Activated T-helper 9 cell treated with anti-CD3 and anti-CD28 coated beads, Interleukin-2, amount 50 U/mL, for 16 hours (primary cell): Measurements from ENCODE around the gene METRNL.
"Not testable (repeated sequence)": the region's sequence is repeated elsewhere in the genome, so short reads cannot be mapped to it uniquely, and the experiment has no call there.

Source experiments
- DNase-seq: peaks from one replicate; pipeline ENCODE4 v3.0.0-alpha.2; 2020; ENCODE audit warnings: low read depth

METRNL gene

DNA sequence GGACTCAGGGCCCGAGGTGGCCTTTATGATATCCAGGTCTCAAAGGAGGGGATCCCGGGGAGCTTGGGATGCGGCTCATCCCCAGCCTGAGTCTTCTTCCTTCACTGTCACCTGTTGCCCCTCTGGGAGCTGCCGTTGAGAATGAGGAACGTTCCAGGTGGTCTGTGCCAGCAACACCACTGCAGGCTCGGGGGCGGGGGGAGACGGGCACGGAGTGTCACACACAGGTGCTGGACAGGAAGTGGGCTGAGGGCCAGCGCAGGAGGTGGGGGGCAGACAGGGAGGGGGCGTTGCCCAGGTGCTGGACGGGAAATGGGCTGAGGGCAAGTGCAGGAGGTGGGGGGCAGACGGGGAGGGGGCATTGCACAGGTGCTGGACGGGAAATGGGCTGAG, 28.2 kb downstream of the METRNL start:
- no peak for DNase-seq

- no peak for DNase-seq
Measured at GRCh38 chr17:83108709-83109108, 29.3 kb downstream of the METRNL start.

DNA sequence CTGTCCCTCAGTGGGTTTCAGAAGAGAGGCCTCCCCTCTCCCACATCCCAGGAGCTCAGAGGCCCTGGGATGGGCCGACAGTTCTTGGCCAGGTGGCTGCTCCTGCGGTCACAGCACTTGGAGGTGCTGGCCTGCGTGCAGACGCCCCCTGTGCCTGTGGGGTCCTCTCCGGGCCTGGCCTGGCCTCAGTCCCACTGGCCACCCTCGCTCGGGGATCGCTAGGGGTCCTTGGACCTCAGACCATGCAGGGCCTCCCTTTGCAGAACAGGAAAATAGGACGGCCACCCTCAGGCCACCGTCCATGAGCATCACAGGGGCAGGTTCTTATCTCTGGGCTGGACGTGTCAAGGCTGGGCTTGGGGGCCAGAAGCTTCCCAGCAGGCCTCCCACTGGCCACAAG, 30.0 kb downstream of the METRNL start:
- DNase-seq: no peak

GRCh38 chr17:83109793-83110645, 30.6 kb downstream of the METRNL start:
- DNase-seq: no peak

DNA sequence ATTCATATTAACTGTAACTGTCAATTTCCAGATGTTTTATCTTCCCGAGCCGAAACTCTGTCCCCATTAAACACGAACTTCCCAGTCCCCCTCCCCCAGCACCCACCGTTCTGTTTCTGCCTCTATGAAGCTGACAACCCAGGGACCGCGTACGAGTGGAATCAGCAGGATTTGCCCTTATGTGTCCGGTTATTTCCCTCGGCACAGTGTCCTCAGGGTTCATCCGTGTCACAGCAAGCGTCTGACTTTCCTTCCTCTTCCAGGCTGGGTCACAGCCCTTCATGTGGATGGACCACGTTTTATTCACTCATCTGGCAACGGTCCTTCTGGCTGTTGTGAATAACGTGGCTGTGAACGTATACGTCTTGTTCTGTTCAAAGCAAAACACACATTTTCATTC, 31.3 kb downstream of the METRNL start:
- DNase-seq: no peak

DNA sequence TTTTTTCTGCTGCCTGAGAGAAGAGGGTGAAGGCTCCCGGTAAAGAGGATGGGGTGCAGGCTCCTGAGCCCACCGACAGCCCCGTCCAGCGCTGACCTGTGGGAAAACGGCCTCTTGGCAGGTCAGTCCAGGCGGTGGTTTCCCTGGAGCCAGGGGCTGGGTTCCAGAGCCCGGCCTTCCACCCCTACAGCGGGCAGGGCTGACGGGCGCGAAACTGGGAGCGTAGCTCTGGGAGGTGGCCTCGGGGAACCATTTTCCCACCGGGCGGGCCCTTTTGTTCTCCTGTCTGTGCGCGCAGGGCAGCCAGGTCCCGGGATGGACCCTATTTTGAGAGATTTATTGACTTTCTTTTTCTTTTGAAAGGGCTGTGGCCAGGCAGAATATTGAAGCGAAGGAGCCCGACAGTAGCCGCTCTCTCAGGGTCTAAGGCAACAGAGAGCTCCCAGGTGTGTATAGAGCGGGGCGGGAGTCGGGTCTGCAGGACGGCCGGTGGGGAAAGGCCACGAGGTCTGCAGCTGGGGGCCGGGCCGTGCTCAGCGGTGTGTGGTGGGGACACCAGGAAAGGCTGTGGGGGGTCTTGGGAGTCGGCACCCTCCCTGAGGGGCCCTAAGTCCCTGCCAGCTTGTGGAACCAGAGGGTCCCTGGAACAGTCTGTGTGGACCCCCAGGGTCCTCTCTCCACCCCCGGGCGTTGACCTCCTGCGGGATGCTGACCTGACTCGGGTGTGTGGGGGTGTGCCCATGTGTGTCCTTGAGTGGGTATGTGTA, 32.3 kb downstream of the METRNL start:
- no peak for DNase-seq

DNA sequence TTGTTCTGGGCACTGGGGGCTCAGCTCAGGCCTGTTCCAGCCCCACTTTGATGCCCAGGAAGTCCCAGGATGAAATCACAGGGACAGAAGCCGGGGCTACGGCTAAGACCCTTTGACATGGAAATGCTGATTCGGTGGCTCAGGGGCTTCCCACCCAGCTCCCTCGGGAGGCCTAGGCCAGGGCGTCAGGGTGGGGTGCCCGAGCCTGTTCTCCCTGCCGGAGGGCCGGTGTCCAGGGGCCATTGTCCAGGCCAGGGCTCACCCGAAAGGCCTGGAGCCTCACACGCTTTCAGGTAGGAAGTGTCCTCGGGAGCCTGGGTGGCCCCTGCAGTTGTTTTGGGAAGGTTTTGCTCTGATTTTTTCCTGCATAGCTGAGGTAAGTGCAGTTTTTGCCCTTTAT, 34.0 kb downstream of the METRNL start:
- DNase-seq: no peak

- DNase-seq: no peak
Measured at GRCh38 chr17:83113792-83114191, 34.4 kb downstream of the METRNL start.

DNA sequence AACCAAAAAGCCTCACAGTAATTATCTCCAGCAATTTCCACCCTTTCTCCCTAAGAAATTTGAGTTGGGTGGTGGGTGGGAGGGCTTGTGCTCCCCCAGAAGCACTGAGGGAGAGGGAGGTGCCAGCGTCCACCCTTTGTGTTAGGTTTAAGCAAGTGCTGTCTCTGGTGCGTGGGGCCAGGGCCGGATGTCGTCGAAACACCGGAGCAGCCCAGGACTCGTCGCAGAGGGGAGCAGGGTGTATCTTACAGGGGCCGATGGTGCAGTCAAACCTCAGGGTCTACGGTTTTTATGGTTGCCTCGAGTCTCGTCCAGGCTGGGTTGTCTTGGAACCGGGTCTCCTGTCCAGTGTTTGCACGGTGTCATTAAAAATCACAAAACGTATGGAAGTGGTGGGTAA, 35.3 kb downstream of the METRNL start:
- DNase-seq: no peak

DNA sequence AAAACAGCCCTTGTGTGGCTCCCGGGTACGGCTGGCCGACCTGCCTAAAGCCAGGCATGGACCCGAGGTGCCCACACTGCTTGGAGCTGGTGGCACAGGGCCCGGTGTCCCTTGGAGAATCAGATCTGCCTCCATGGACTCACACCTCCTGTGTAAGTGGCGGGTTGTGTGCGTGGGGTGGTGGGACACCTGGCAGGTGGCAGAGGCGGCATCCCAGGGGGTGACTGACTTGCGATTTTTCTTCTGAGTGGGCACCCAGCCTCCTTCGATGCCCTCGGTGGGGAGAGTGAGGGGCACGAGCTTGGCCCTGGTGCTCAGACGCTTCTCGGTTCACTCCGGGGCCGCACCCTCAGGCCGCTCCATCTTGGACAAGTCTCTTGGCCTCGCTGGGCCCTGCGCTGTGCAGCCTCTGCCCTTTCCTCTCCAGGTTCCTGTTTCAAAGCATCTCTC, 35.8 kb downstream of the METRNL start:
- DNase-seq: no peak

GRCh38 chr17:83115832-83116231, 36.4 kb downstream of the METRNL start:
- DNase-seq: no peak

DNA sequence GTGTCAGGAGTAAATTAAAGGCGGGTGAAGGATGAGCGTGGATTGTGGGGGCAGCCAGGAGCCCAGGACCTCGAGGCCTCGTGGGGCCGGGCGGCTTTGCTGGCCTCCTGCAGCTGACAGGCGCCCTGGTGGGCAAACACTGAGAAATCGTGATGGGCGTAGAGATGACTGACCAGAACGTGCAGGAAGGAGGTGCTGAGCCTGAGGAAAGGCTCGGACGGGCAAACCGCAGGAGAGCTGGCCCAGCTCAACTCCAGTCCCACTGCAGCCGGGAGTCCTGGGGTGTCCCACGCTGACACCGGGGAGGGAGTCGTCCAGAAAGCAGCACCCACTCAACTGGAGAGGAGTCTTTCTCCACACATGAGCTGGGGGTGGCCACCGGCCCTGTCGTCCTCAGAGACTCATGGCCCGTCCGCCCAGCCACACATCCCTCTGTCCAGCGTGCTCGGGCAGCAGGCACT, 36.9 kb downstream of the METRNL start:
- no peak for DNase-seq

DNA sequence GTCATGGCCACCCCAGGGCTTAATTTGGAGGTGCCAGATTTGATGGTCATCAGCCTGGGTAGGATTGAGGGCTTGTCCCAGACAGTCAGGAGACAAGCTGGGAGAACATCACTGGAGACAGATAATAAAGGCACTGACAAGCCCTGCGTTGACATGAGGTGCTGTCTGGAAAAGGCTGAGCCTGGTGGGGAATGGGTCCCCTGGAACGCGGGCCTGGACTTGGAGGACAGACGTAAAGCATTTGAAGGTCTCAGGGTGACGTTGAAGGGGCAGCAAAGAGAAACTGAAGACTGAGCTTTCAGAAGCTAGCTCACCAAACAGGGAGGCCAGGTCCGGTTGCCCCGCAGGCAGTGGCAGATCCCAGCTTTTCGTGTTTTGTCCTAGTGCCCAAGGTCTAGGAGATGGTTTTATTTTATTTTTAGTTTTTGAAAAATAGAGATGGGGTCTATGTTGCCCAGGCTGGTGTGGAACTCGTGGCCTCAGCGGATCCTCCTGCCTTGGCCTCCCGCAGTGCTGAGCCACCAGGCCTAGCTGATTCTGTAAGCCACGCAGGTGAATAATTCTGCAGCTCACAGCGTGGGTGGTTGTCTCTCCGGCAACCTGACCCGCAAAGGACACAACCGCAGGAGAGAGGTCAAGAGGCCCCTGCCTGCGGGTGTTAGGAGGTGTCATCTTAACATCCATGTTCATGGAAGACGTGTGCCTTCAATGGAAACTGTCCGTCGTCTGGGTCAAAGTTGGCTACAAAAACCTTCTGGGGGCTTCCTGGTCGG, 37.6 kb downstream of the METRNL start:
- DNase-seq: no peak

DNA sequence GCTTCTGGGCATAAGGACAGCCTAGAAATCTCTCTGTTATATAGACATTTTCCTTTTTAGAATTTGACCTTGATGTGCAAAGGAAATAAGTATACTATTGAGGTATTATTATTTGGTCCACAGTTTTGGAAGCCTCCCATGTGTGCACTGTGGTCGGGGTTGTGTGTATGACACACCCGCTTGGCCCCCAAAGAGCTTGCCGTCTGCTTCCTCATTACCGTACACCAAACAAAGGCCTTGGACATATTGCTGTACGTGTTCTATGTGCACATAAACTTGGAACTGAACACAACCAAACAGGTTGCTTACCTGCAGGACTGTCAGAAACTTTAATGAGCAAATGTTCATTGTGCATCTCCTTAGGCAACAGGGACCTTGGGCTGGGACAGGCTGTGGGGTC, 38.2 kb downstream of the METRNL start:
- DNase-seq: no peak

GRCh38 chr17:83118071-83118841, 38.8 kb downstream of the METRNL start:
- DNase-seq: no peak

GRCh38 chr17:83119987-83120864, 40.8 kb downstream of the METRNL start:
- DNase-seq: no peak

GRCh38 chr17:83121473-83121872, 42.1 kb downstream of the METRNL start:
- DNase-seq: not testable (repeated sequence)

DNA sequence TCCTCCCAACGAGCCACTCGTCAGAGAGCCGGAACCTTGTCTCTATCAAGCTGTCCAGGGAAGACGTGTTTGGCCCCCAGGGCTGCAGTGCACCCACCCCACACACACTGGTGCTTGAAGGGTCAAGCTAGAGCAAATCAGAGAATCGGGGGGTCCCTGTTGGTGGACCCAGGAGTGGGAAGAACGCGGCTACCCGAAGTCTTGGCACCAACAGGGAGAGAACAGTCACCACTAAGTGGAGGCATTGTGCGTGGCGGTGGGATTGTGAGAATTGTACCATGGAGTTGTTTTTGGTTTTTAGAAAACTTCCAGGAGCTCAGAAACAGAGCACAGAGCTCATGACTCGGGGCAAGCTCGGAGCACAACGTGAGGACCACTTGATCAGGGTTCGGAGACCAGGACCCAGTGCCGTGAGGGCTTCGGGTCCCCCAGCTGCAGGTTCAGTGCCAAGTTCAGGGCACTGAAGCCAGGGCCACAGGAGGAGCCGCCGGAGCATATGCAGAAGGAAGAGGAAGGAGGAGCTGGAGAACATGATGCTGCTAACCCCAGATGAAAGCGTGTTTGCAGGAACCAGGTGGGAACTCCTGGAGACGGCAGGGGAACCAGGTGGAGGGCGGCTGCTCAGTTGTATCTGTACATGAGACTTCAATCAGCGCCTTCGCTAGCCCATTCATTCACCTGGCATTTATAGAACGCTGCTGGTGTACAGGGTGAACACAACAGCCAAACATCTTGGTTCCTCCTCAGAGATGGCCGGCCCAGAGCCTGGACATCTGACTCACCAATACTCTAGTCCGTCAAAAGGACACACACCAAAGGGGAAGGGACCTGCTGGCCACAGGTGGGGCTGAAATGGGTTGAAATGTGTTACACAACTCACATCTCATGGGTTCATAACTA, 42.8 kb downstream of the METRNL start:
- no peak for DNase-seq

DNA sequence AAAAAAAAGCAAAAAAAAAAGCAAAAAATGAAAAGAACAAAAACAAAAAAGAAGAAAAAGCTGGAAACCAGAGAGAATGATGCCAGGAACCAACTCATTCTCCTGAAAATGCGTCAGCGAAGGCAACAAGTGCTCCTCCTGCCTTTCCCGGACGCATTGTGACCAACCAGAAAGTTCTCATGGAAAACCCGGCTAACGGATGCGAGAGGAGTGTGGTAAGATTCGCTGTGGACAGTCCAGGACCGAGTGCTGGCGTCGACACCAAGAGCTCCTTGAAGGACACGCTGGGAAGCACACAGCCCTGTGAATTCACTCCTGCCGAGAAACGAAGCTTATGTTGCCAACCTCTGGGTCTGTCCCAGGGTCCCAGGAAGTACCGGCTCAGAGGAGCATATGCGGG, 43.4 kb downstream of the METRNL start:
- no peak for DNase-seq
